ENCODE measurements around the gene DCC.

- no peak for TF ChIP-seq CTCF (IDR thresholded peaks at IDR 0.05)
- TF ChIP-seq EZH2 (IDR thresholded peaks at IDR 0.05; ENCODE audit: borderline replicate concordance, insufficient read depth, low read depth, low read length, poor library complexity, severe bottlenecking): no peak
Observed at GRCh38 chr18:53219853-53220252, 879.9 kb downstream of the DCC start.

All from B cell (primary cell).